Body of pancreas (tissue), 4 donors: ENCODE data around the gene SH3BP4. TPM values are rescaled to one million over a fixed set of nuclear protein-coding genes. Genes with fewer than 3 reads are reported as not detected.

Experiments
- ATAC-seq: fragments of 150-250 bp; one replicate; pipeline ENCODE4 v1.9.1; 2016
- DNase-seq, 4 donors: peaks; one replicate each; pipeline ENCODE4 v3.0.0-alpha.2; 2019
- H3K27ac ChIP-seq, 4 donors: fragments of 200-600 bp; sonication (generic); 1 replicate in 3 of 4; 2 replicates in 1 of 4; pipeline versions ENCODE4 v1.5.1 to v1.6.1; 2016 to 2019; ENCODE audit warnings: mild to moderate bottlenecking in 1 of 4, mixed read lengths in 1 of 4, moderate library complexity in 1 of 4
- H3K27me3 ChIP-seq, 2 donors: fragments of 200-600 bp; sonication (generic); one replicate each; pipeline ENCODE4 v1.6.0; 2016; ENCODE audit warnings: mild to moderate bottlenecking in 1 of 2
- H3K36me3 ChIP-seq, 2 donors: fragments of 200-600 bp; sonication (generic); replicated peaks in 1 of 2; 2 replicates each; pipeline ENCODE4 v1.5.1; 2016; ENCODE audit warnings: low read depth in 2 of 2; ENCODE audit not compliant: insufficient read depth in 1 of 2
- H3K4me1 ChIP-seq: fragments of 200-600 bp; sonication (generic); one replicate; pipeline ENCODE4 v1.6.0; 2016
- H3K4me3 ChIP-seq, 2 donors: fragments of 200-600 bp; sonication (generic); 1 replicate in 1 of 2; 2 replicates in 1 of 2; pipeline ENCODE4 v1.5.1; 2016 to 2019
- H3K9me3 ChIP-seq, 3 donors: fragments of 200-600 bp; sonication (generic); 1 replicate in 2 of 3; 2 replicates in 1 of 3; pipeline ENCODE4 v1.5.1; 2016
- CTCF ChIP-seq, 7 experiments: fragments of 450-650 bp in 4 of 7; fragments of 200-600 bp in 3 of 7; sonication (generic) in 3 of 7; IDR thresholded peaks; one replicate each; pipeline ENCODE4 v1.5.1; 2016 to 2019; ENCODE audit warnings: antibody characterized with exemption in 7 of 7
- POLR2A ChIP-seq, 3 donors: fragments of 450-650 bp; IDR thresholded peaks; one replicate each; pipeline ENCODE4 v1.6.1; 2016; ENCODE audit warnings: antibody characterized with exemption in 3 of 3, mild to moderate bottlenecking in 2 of 3
- WGBS, 2 donors: methylation state at CpG; one replicate each; pipeline ENCODE4 v1.1.5; 2017; 5-methylcytosine and 5-hydroxymethylcytosine counted together
- intact Hi-C: fragments of 100-400 bp; cut with DNase I; formaldehyde crosslinking; loops from one replicate; pipeline ENCODE4 v1.15.1; 2023
- total RNA-seq, 2 donors: library from RNA; depleted of rRNA; stranded (reverse); fragments of >200 nt; gene quantifications; one replicate each; pipeline ENCODE4 v1.1.0, GENCODE V29; 2016

Gene SH3BP4
- total RNA-seq, 2 donors from 2014 or later: 62.6 to 71.9 TPM

GRCh38 chr2:234954551-234954992, 2.8 kb downstream of the SH3BP4 start:
- TF ChIP-seq POLR2A (IDR thresholded peaks at IDR 0.05): peak in 1 of 3 donors; percentile 23
- no peak for TF ChIP-seq CTCF (IDR thresholded peaks at IDR 0.05)
- H3K27me3 ChIP-seq: no peaks in the 10 kb centered on the region
- H3K27ac ChIP-seq: peak overlapping the region; percentile 93 to 99 (median 94)
- DNase-seq (peak in 2 of 4 donors; percentile 43 to 56), ATAC-seq (no peak)
- H3K4me3 ChIP-seq: peak overlapping the region; percentile 63 to 70
- H3K9me3 ChIP-seq: no peaks in the 10 kb centered on the region
- no peaks in the 10 kb centered on the region for H3K36me3 ChIP-seq
- WGBS, 2 donors: 5 to 14% methylated on average over 6 to 8 of the region's 8 CpGs
- intact Hi-C loops: no loop called here
- H3K4me1 ChIP-seq: peaks cover 61% of the 10 kb centered on the region

GRCh38 chr2:234955091-234955591, 3.3 kb downstream of the SH3BP4 start:
- TF ChIP-seq CTCF (IDR thresholded peaks at IDR 0.05) (no peak), POLR2A (IDR thresholded peaks at IDR 0.05) (no peak)
- WGBS, 2 donors: 21 to 38% methylated on average over 13 to 16 of the region's 16 CpGs
- Histone ChIP-seq H3K9me3 (no peaks in the 10 kb centered on the region), H3K4me3 (no peak overlapping the region), H3K27me3 (no peaks in the 10 kb centered on the region), H3K27ac (peak overlapping the region; percentile 93 to 99 (median 94)), H3K36me3 (no peaks in the 10 kb centered on the region), H3K4me1 (peaks cover 64% of the 10 kb centered on the region)
- ATAC-seq (no peak), DNase-seq (no peak)
- intact Hi-C loops: no loop called here

- intact Hi-C loops: no loop called here
- H3K36me3 ChIP-seq: no peaks in the 10 kb centered on the region
- no peaks in the 10 kb centered on the region for H3K9me3 ChIP-seq
- no peak for TF ChIP-seq CTCF (IDR thresholded peaks at IDR 0.05)
- TF ChIP-seq POLR2A (IDR thresholded peaks at IDR 0.05): peak in 2 of 3 donors; percentile 29 to 47
- no peak overlapping the region for H3K4me3 ChIP-seq
- peak overlapping the region; percentile 93 to 99 (median 94) for H3K27ac ChIP-seq
- DNase-seq (peak in 3 of 4 donors; percentile 48 to 65 (median 61)), ATAC-seq (no peak)
- WGBS, 2 donors: 38 to 39% methylated on average over 10 of the region's 10 CpGs
- H3K4me1 ChIP-seq: peaks cover 69% of the 10 kb centered on the region
- no peaks in the 10 kb centered on the region for H3K27me3 ChIP-seq
Observed at GRCh38 chr2:234955971-234956509, 4.2 kb downstream of the SH3BP4 start.

GRCh38 chr2:234957834-234958135, 6.0 kb downstream of the SH3BP4 start:
- Histone ChIP-seq H3K4me3 (no peak overlapping the region), H3K4me1 (peaks cover 70% of the 10 kb centered on the region), H3K27me3 (no peaks in the 10 kb centered on the region), H3K36me3 (no peaks in the 10 kb centered on the region), H3K27ac (peak overlapping the region in 2 of 4 donors; percentile 12 to 94), H3K9me3 (no peaks in the 10 kb centered on the region)
- intact Hi-C loops: no loop called here
- ATAC-seq (no peak), DNase-seq (no peak)
- WGBS, 2 donors: 66 to 67% methylated on average over 3 of the region's 3 CpGs
- no peak for TF ChIP-seq CTCF (IDR thresholded peaks at IDR 0.05)
- TF ChIP-seq POLR2A (IDR thresholded peaks at IDR 0.05): no peak

GRCh38 chr2:234958311-234958710, 6.5 kb downstream of the SH3BP4 start:
- intact Hi-C loops: no loop called here
- H3K27me3 ChIP-seq: no peaks in the 10 kb centered on the region
- H3K36me3 ChIP-seq: no peaks in the 10 kb centered on the region
- TF ChIP-seq CTCF (IDR thresholded peaks at IDR 0.05) (no peak), POLR2A (IDR thresholded peaks at IDR 0.05) (no peak)
- peak overlapping the region in 2 of 4 donors; percentile 12 to 94 for H3K27ac ChIP-seq
- ATAC-seq (no peak), DNase-seq (peak in 1 of 4 donors; percentile 10)
- WGBS, 2 donors: 87 to 88% methylated on average over 5 of the region's 5 CpGs
- H3K9me3 ChIP-seq: no peaks in the 10 kb centered on the region
- H3K4me1 ChIP-seq: peaks cover 73% of the 10 kb centered on the region
- H3K4me3 ChIP-seq: no peak overlapping the region
